Caco-2 (cell line): Measurements from ENCODE around the gene LRRK1. TPM values are rescaled to one million over a fixed set of nuclear protein-coding genes. Genes with fewer than 3 reads are reported as not detected.

ENCODE experiments used
- BruUV-seq: library from RNA; stranded (reverse); fragments of 400-500 nt; replicated peaks from 2 replicates; lab custom pipeline; 2021; lab: Mats Ljungman, UMichigan
- CTCF ChIA-PET: fragments of 300-600 bp; sonication (Branson Sonifier 250); formaldehyde crosslinking; loops from one replicate; lab custom pipeline; 2022; ENCODE audit warnings: antibody characterized with exemption; lab: Charles Lee
- POLR2A ChIA-PET: fragments of 300-600 bp; sonication (Branson Sonifier 250); formaldehyde crosslinking; loops from one replicate; lab custom pipeline; 2022; ENCODE audit warnings: antibody characterized with exemption; lab: Charles Lee
- DNase-seq, 2 experiments: peaks; one replicate each; pipeline versions ENCODE4 v3.0.0 to v3.0.0-alpha.2; 2020 to 2022
- H3K27me3 ChIP-seq: replicated peaks from 2 replicates; pipeline ENCODE4 v1.6.0; 2011; ENCODE audit warnings: low read length; ENCODE audit not compliant: control insufficient read depth, insufficient read depth
- H3K36me3 ChIP-seq: 2 replicates; pipeline ENCODE4 v1.5.1; 2011; ENCODE audit warnings: low read length; ENCODE audit not compliant: control insufficient read depth, insufficient read depth
- H3K4me1 ChIP-seq: fragments of 250-450 bp; sonication (Bioruptor Pico); 2 replicates; pipeline ENCODE4 v1.5.1; 2020; ENCODE audit warnings: mild to moderate bottlenecking
- H3K4me3 ChIP-seq: 2 replicates; pipeline ENCODE4 v1.5.1; 2011; ENCODE audit warnings: low read depth, mild to moderate bottlenecking, control low read depth, low read length
- H3K9me3 ChIP-seq: fragments of 250-450 bp; sonication (Bioruptor Pico); 2 replicates; pipeline ENCODE4 v1.5.1; 2020; ENCODE audit warnings: mild to moderate bottlenecking, moderate library complexity
- H3K27ac Mint-ChIP-seq: one replicate; pipeline ENCODE4 v1.8.0; 2022; ENCODE audit warnings: mixed read lengths; ENCODE audit not compliant: unreplicated experiment
- H3K27me3 Mint-ChIP-seq: one replicate; pipeline ENCODE4 v1.8.0; 2022; ENCODE audit warnings: mixed read lengths; ENCODE audit not compliant: insufficient read depth, unreplicated experiment
- H3K36me3 Mint-ChIP-seq: one replicate; pipeline ENCODE4 v1.8.0; 2022; ENCODE audit warnings: mild to moderate bottlenecking, mixed read lengths; ENCODE audit not compliant: insufficient read depth, unreplicated experiment
- H3K4me1 Mint-ChIP-seq: one replicate; pipeline ENCODE4 v1.8.0; 2022; ENCODE audit warnings: low read depth, mixed read lengths; ENCODE audit not compliant: unreplicated experiment
- H3K4me3 Mint-ChIP-seq: one replicate; pipeline ENCODE4 v1.8.0; 2022; ENCODE audit warnings: mild to moderate bottlenecking, moderate library complexity, mixed read lengths; ENCODE audit not compliant: unreplicated experiment
- H3K9me3 Mint-ChIP-seq: one replicate; pipeline ENCODE4 v1.8.0; 2022; ENCODE audit warnings: mixed read lengths; ENCODE audit not compliant: unreplicated experiment
- CTCF ChIP-seq, 2 experiments: fragments of 200-600 bp in 1 of 2; IDR thresholded peaks; 1 replicate in 1 of 2; 2 replicates in 1 of 2; pipeline versions ENCODE4 v1.5.1 to v1.8.0; 2011 to 2022; ENCODE audit warnings: antibody characterized with exemption in 1 of 2, control low read depth in 1 of 2, inconsistent platforms in 1 of 2, low read depth in 1 of 2, low read length in 1 of 2, mild to moderate bottlenecking in 1 of 2, moderate library complexity in 1 of 2; ENCODE audit not compliant: insufficient read depth in 1 of 2, severe bottlenecking in 1 of 2, unreplicated experiment in 1 of 2
- intact Hi-C: fragments of 100-400 bp; cut with micrococcal nuclease; formaldehyde crosslinking; loops from one replicate; pipeline ENCODE4 v1.10.0; 2022; ENCODE audit not compliant: unreplicated experiment
- total RNA-seq: library from RNA; stranded (reverse); gene quantifications from 2 replicates; pipeline ENCODE4 v1.2.3, GENCODE V29; 2022

LRRK1 gene
- total RNA-seq, 1 experiment from 2014 or later = 12.0 TPM

GRCh38 chr15:101101676-101102075, 182.5 kb downstream of the LRRK1 start:
- ChIA-PET CTCF (no interaction called here), POLR2A (no interaction called here)
- no peak for DNase-seq
- peaks cover 6% of the 10 kb centered on the region; the same call in 1 of the 2 replicates for H3K4me1 ChIP-seq
- no peak overlapping the region for H3K4me3 ChIP-seq
- no peak for TF ChIP-seq CTCF (IDR thresholded peaks at IDR 0.05; ENCODE audit: insufficient read depth in 1 of 2, low read depth in 1 of 2, low read length in 1 of 2, severe bottlenecking in 1 of 2, unreplicated experiment in 1 of 2)
- H3K27me3 ChIP-seq = no peaks in the 10 kb centered on the region
- Mint-ChIP-seq H3K4me3 (no peak overlapping the region), H3K27me3 (no peaks in the 10 kb centered on the region), H3K36me3 (no peaks in the 10 kb centered on the region), H3K27ac (no peak overlapping the region), H3K9me3 (peaks cover 8% of the 10 kb centered on the region), H3K4me1 (peaks cover 8% of the 10 kb centered on the region)
- no peaks in the 10 kb centered on the region for H3K9me3 ChIP-seq
- no peaks in the 10 kb centered on the region for H3K36me3 ChIP-seq
- BruUV-seq = no TSS peak
- intact Hi-C loops = no loop called here

GRCh38 chr15:101102746-101103145, 183.6 kb downstream of the LRRK1 start:
- Histone ChIP-seq H3K4me1 (peaks cover 6% of the 10 kb centered on the region; the same call in 1 of the 2 replicates), H3K4me3 (no peak overlapping the region), H3K36me3 (no peaks in the 10 kb centered on the region), H3K9me3 (no peaks in the 10 kb centered on the region), H3K27me3 (no peaks in the 10 kb centered on the region)
- Mint-ChIP-seq H3K4me3 (no peak overlapping the region), H3K27me3 (no peaks in the 10 kb centered on the region), H3K36me3 (no peaks in the 10 kb centered on the region), H3K4me1 (peaks cover 8% of the 10 kb centered on the region), H3K9me3 (peaks cover 8% of the 10 kb centered on the region), H3K27ac (no peak overlapping the region)
- ChIA-PET POLR2A (no interaction called here), CTCF (interaction anchor here (0.6 kb wide), 1 partner anchor 185 kb away, joined by 7 read pairs; no protein-coding TSS in a partner anchor)
- no TSS peak for BruUV-seq
- intact Hi-C loops = no loop called here
- no peak for DNase-seq
- no peak for TF ChIP-seq CTCF (IDR thresholded peaks at IDR 0.05; ENCODE audit: insufficient read depth in 1 of 2, low read depth in 1 of 2, low read length in 1 of 2, severe bottlenecking in 1 of 2, unreplicated experiment in 1 of 2)

GRCh38 chr15:101103598-101103997, 184.4 kb downstream of the LRRK1 start:
- intact Hi-C loops = no loop called here
- H3K4me1 ChIP-seq = peaks cover 6% of the 10 kb centered on the region; the same call in 1 of the 2 replicates
- Mint-ChIP-seq H3K9me3 (peaks cover 8% of the 10 kb centered on the region), H3K27ac (no peak overlapping the region), H3K36me3 (no peaks in the 10 kb centered on the region), H3K27me3 (no peaks in the 10 kb centered on the region), H3K4me3 (no peak overlapping the region), H3K4me1 (peaks cover 8% of the 10 kb centered on the region)
- H3K36me3 ChIP-seq = no peaks in the 10 kb centered on the region
- CTCF ChIA-PET = interaction anchor here (0.6 kb wide), 1 partner anchor 166 kb away, joined by 8 read pairs; no protein-coding TSS in a partner anchor
- no TSS peak for BruUV-seq
- no peaks in the 10 kb centered on the region for H3K27me3 ChIP-seq
- no peak for DNase-seq
- no peak overlapping the region for H3K4me3 ChIP-seq
- TF ChIP-seq CTCF (IDR thresholded peaks at IDR 0.05; ENCODE audit: insufficient read depth in 1 of 2, low read depth in 1 of 2, low read length in 1 of 2, severe bottlenecking in 1 of 2, unreplicated experiment in 1 of 2) = no peak
- no peaks in the 10 kb centered on the region for H3K9me3 ChIP-seq
- POLR2A ChIA-PET = no interaction called here
